Kasumi-1 (cell line): ENCODE data around the gene MED13L.

ENCODE experiments used
- DNase-seq, 2 experiments: peaks; one replicate each; lab custom pipeline; 2025; lab: John Stamatoyannopoulos, UW

MED13L gene

DNA sequence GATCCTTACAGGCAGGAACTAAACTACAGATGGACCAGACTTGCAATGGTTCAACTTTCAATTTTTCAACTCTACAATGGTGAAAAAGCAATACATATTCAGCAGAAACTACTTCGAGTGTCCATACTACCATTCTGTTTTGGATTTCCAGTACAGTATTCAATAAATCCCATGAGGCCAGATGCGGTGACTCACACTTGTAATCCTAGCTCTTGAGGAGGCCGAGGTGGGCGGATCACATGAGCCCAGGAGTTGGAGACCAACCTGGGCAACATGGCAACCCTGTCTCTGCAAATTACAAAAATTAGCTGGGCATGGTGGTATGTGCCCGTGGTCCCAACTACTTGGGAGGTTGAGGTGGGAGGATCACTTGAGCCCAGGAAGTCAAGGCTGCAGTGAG, 336.1 kb downstream of the MED13L start:
- DNase-seq = no peak

DNA sequence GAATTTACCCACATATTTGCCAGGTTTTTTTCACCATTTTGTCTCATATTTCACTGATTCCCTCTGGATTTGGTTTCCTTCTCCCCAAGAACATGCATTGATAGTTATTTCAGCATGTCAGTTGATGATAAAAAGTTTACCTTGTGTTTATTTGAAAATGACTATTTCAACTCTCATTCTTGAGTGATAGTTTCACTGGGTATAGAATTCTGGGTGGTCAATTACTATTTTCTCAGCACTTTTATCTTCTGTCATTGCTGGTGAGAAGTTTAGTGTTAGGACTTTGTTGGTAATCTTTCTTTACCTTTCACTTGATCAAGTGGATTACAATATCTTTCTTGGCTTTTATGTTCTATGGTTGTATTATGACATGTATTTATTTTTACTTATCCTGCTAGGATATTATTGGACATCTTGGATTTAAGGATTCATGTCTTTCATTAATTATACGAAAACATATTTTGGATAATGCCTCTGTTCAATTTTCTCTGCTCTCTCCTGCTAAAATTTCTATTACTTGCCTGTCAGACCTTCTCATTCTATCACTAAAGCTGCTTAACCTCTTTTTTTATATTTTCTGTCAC, 338.6 kb downstream of the MED13L start:
- DNase-seq = no peak

DNA sequence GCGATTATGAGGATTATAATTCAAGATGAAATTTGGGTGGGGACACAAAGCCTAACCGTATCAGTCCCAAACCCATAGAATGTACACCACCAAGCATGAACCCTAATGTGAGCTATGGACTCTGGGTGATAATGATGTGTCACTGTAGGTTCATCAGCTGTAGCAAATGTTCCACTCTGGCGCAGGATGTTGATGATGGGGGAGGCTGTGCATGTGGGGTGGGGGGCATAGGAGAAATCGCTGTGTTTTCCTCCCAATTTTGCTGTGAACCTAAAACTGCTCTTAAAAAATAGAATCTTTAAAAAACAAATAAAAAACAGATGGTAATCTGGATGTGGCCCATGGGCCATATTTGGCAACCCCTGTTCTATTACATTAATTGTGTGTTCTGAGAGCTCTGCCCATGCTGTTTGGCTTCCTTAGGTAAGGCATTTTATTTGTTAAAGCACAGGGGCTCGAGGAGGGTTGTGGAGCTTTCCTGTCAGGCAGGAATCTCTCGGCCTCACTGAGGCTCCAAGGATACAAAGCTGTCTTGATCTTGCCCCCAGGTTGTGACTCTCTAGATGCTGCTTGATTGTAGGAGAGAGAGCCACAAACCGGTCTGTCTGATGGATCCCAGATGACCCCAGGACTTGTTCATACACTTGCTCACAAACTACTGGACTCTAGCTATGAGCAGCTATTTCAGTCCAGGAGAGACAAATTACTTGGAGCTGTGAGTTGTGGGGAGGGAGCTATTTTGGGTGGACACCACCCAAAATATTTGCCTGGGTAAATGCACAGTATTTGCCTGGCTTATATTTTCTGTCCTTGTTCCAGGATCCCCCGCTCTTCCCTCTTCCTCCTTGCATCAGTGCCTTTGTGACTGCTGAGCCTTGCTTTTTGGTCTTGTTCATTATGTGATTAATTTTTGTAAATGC, 340.2 kb downstream of the MED13L start:
- DNase-seq = no peak

DNA sequence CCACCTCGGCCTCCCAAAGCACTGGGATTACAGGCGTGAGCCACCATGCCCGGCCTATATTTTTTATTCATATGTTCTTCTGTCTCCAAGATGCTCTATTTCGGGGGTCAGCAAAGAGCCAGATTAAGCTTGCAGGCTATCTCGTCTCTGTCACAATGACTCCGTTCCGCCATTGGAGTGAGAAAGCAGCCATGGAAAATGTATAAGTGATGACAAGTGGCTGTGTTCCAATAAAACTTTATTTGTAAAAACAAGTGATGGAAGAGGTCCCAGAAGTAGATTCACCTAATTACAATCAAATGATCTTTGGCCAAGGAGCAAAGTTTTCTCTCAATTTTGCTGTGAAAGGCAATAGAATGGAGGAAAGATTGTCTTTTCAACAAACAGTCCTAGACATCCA, 342.6 kb downstream of the MED13L start:
- no peak for DNase-seq

DNA sequence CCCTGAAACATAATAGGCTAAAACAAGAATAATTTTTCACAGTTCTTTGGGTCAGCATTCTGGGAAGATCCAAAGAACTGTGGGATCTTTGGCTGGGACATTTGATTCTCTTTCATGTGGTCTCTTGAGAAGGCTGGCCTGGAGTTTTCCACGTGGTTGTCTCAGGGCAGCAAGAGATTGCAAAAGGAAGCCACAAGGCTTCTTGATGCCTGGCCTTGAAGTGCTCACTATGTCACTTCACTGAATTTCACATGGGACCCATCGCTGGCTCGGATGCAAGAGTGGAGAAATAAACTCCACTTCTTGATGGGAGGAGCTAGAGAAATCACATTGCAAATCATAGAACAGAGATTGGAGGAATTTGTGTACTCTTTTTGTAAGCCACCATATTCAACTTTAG, 343.4 kb downstream of the MED13L start:
- no peak for DNase-seq

DNA sequence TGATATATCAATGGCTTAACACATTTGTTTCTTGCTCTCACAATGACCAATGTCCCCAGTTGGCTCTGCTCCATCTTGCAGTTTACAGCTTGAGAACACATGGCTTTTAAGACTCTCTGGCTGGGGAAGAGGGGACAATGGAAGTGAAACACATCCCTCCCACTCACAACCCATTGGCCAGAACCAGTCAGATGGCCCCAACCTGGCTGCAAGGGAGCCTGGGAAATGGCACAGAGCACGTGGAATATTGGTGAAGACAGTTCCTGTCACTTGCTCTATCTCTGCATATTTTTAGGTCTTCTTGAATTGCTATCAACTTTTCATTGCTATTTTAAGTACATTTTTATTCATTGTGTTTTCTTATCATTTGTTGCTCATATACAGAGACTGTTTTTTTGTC, 345.4 kb downstream of the MED13L start:
- no peak for DNase-seq

DNA sequence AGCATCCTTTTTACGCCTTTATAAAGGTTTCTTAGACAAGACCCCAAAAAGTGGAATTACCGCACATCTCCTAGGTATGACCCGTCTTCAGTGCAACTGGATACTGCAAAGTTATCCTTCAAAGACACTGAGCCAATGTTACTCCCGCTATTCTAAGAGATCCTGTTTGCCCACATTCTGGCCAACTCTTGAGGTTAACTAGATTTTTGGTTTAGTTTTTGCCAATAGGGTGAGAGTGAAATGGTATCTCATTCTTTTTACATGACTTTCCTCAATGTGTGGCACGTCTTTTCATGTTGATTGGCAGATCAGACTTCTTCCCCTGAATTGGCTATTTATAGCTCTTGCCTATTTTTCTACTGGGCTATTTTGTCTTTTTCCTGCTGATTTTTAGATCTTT, 347.2 kb downstream of the MED13L start:
- no peak for DNase-seq

DNA sequence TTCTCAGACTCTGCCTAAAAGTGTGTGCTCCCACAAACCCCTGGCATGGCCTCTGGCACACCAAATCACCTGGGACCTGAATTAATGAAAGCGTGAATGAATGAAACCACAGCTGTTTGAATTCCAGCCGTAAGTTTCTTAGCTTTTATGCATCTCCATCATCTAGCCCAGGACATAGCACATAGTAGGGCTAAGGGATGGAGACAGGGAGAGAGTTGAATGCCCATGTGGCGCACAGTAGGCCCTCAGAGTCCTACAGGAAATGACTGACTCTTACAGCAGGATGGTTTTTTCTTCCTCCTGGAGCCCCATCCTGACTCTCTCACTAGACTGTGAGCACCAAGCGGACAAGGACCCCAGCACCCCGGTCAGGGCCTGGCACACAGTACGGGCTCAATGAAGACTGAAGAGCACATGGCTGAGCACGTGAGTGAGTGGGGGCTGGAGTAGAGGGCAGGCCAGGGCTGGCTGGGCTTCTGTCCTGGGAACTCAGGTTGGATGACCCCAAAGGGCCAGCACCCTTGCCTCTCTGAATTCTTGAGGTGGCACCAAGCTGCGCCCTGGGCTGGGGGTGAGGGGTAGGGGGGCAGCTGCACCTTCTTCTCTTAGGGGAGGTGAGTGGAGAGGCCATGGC, 351.3 kb downstream of the MED13L start:
- DNase-seq = no peak

DNA sequence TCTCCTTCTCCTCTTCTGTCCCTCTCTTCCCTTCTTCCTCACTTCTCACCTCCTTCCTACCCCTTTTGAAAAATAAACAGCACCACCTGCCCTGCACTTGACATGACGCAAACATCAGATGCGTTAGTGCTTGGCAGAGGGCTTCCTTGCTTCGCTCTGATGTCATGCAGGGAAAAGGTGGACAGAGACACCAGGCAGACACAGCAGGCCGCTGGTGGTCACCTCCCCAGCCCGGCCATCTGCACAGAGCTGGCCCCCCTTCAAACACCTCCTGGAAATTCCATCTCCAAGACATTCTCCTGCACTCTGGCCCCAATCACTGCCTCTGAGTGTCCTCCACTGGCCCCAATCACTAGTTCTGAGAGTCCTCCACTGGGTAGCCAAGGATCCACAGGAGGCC, 353.6 kb downstream of the MED13L start:
- no peak for DNase-seq

DNA sequence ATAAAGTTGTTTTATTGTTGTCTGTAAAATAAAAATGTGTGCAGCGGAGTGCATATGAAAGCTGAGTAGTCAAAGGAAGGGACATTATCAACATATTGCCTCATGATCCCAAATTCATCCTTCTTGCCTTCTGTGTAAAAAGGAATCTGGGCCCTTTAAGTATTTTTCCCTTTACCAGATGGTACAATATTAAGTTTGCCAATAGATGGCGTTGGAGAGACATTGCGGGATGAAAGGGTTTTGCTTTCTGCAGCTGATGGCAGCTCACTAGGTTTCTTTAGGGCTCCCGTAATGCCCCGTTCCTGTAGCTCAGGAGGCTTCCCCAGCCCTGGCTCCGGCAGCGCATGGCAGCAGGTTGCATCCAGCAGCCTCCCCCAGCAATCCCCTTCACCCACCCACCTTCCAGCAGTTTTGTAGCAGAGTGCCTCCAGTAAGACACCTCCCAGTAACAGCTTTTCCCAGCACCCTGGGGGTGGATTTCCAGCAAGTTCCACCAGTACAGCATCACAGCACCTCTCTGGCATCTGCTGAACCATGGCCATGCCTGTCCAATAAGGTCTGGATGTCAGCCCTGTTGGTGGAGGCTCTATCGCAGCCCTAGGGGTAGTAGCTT, 354.4 kb downstream of the MED13L start:
- peak; percentile 78 to 81 for DNase-seq

DNA sequence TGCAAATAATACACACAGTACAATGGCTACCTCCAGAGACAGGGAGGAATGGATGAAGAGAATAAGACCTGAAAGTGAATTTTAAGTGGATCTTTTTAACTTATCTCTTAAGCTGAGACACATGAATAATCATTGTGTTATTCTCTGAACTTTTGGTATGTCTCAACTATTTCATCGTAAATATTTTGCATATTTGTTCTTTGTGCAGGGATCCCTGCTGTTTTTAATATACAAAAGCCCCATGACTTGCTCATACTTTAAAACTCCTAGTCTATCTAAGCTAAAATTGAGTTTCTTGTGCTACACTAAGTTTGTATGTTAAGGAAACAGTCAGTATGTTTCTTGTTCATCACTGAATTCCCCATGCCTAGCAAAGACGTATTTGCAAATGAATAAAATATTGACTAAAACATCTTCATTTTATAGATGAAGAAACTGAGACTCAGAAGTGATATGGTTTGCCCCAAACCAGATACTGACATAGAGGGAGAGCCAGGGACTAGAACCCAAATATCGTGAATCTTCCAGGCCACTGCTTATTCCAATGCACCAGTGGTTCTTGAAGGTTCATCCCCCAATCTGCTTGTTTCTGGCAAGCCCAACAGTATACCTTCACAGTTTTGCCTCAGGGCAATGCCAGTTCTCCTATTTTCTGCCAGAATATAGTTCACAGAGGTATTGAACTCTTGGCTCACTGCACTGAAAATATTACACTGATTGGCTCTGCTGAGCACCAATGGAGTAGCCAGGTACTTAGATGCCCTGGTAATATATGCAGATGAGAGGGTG, 356.9 kb downstream of the MED13L start:
- no peak for DNase-seq

DNA sequence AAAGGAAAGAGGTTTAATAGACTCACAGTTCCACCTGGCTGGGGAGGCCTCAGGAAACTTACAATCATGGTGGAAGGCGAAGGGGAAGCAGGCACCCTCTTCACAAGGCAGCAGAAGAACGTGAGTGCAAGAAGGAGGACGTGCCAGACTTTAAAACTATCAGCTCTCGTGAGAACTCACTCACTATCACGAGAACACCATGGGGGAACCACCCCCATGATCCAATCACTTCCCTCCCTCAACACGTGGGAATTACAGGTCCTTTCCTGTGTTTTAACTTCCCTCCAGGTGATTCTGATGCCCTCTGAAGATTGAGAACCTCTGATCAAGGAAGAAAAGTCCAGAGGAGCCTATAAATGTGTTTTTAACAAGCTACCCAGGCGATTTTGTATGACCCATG, 358.7 kb downstream of the MED13L start:
- DNase-seq = peak in 1 of 2 experiments; percentile 12

DNA sequence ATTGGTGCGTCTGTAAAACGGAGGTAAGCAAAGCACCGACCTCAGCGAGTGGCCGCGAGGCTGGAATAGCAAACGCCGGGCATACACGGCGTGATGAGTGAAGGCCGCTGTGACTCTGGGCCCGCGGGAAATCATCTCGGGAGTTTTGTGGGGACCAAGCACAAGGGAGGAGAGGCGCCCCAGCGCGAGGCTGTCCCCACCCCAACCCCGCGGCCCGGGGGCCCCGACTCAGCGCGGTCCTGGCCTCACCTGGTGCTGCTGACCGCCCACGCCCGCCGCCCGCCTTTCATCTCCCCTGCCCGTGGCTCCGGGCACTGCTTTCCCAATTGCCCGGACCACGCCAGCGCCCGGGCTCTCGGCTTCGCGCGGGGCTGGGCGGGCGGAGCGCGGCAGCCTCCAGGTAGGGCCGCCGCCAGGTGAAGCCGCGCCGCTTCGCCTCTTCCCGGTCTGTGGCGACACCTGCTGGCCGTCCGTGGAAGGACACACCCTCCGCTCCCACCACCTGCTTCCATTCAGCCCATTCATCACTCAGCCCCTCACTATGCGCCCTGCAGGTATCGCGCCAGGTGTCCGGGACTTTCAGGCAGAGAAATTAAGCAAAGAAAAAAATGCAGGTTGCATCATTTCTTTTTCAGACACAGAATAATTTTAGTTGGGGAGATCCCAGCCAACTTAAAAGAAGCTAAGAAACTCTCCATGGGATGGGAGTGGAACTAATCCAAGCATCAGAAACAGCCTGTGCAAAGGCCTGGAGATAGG, 360.4 kb downstream of the MED13L start:
- peak; percentile 6 to 35 for DNase-seq

DNA sequence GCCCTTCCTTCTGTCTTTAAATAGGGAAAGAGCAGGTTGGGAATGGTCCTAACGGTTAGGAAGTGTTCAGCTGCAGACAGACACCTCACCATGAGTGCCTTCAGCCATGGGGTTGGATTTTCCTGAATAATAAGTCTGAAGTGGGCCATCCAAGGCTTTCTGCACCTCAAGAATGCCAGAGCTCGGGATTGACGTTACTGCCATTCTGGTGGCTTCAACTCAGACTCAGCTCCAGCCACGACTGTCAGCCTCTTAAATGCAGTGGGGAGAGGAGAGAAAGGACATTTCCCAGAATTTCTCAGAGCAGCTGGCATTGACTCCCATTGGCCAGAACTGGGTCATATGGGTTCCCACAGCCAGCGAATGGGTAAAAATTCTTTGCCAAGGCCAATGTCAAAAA, 363.4 kb downstream of the MED13L start:
- DNase-seq = no peak

DNA sequence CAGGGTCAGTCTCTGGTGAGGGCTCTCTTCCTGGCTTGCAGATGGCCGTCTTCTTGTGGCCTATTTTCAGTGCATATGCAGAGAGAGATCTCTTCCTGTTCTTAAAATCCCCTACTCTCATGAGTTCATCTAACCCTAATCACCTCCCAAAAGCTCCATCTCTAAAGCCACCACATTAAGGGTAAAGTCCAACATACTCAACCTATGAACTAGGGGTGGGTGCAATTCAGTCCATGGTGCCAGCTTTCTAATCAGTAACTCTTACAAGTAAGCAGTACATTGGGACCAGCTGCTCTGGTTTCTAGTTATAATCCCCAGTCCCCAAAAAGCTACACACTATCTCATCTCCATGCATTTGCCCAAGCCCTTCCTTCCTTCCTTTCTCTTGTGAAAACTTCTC, 365.1 kb downstream of the MED13L start:
- no peak for DNase-seq

DNA sequence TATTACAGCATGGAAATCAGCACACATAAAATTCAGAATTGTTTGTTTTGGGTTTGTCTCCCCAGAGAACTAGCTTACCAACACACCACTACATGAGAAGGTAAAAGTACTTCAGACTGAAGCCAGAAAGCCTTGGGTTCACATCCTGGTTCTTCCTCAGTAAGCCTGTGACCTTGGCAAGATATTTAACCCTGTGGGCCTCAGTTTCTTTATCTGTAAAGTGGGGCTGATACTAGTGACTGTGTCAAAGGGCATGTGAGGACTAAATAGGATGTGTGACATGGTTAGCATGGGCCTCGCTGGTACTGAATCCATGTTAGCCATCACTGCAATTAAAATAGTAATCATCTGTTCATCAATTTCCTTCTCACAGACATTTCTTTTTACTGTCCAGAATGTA, 366.1 kb downstream of the MED13L start:
- no peak for DNase-seq

DNA sequence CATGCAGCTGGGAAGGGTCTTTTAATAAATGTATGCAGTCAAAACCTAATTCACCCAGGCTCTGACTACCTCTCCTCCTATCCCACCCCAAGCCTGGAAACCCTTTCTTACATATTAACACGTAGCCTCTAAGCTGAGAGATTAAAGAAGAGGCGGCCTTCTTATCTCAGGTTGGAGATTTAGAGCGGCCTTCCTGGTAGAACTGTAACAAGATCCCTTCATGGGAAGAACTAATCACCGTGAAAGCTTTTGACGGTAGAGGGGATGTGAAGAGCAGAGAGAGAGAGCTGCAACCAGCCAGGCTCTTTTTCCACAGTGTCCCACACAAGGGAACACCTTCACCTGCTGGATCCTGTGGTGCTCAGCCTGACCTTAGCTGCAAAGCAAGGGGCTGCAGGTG, 367.4 kb downstream of the MED13L start:
- DNase-seq = no peak
